NCI-H1105 treated with DMSO at 0.1 percent for 48 hours (cell line): ENCODE measurements around the gene SCLY.
"Not testable (repeated sequence)": the region's sequence is repeated elsewhere in the genome, so short reads cannot be mapped to it uniquely, and the experiment has no call there.

ENCODE experiments used
- DNase-seq: peaks from one replicate; lab custom pipeline; 2025; lab: John Stamatoyannopoulos, UW

Gene SCLY

GRCh38 chr2:238060542-238061314 lies at the start of gene SCLY:
SCLY (plus strand) TSS chr2:238061001; CDS start chr2:238061055, 54 bp downstream.
- DNase-seq = peak; percentile 89

DNA sequence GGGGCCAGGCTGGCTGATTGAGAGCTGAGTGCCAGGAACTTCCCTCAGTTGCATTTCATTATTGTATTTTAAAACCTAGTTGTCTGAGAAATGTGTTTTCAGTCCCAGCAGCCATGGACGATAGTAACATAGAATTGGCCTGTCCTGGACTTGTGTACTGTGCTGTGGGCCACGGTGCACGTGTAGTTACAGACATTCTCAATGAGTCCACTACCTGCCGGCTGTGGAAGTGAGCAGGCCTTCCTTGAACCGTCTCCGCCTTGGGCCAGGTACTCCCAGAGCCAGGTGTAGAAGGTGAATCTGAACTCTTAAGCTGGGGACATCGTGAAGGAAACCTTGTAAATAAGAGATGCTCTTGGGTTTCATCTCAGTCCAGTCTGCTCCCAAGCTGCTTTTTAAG lies 47.0 kb upstream of the SCLY start:
- no peak for DNase-seq

DNA sequence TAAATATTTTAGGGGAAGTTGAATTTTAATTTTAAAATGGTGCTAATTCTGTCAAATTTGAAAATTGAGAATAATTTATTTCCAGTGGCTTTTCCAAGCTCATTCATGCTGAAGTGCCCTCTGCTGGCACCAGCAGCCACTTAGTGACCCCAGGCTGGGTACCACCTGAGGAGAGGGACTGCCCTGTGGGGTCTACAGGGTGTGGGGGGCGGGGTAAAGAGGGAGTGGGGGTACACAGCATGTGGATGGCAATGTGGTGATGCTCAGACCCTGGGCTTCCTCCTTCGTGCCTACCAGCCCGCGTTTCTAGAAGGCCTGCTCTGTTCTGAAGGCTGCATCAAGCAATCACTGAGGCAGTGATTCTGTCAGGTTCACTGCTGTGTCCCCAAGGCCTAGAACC lies 45.1 kb upstream of the SCLY start:
- no peak for DNase-seq

DNA sequence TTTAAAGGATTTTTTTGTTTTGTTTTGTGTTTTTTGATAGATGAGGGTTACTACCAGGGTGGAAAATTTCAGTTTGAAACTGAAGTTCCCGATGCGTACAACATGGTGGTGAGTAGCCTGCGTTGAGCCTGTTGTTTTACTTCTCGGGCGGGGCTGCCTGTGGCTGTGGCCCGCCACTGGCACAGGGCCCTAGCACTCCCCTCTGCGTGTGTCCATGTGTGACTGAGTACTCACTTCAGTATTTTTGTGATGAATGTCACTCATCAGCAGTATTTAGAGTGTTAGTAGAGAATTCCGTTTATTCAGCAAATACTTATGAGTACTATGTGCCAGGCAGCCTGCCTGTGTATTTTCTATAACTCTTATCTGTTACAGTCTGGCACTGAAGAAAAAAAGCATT lies 44.3 kb upstream of the SCLY start:
- no peak for DNase-seq

DNA sequence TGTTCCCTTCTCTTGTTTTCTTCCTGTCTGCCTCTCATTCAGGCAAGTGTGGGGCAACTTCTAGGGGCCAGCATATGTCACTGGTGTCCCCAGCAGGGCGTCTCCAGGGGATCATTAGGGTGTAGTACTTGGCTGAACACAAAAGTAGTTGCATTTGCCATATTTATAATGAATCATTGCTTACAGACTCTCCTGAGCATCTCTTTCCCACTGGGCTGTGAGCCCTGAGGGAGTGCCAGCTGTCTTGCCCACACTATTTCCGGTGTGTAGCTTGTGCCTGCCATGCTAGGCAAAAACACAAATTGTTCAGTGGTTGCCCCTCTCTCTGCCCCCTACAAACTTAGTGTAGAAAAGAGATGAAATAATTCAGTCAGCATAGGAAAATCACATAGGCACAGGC lies 40.8 kb upstream of the SCLY start:
- DNase-seq = no peak

DNA sequence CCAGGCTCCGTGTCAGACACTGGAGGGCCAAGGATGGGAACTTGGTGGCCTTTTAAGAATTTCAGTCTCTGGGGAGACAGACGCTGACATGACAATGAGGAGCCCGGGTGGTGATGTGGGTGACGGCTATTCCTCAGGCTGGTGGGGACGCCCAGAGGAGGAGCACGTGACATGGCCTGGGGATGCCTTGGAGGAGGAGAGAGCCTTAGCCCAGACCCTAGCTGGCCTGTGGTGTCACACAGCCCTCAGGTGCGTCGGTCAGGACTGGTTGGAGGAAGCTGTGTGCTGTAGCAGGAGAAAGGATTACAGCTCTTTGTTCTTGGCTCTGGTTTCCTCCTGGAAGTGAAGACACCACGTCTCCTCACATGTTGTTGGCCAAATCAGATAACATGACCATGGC lies 40.0 kb upstream of the SCLY start:
- DNase-seq = no peak

GRCh38 chr2:238021327-238021726 lies 39.5 kb upstream of the SCLY start:
- no peak for DNase-seq

DNA sequence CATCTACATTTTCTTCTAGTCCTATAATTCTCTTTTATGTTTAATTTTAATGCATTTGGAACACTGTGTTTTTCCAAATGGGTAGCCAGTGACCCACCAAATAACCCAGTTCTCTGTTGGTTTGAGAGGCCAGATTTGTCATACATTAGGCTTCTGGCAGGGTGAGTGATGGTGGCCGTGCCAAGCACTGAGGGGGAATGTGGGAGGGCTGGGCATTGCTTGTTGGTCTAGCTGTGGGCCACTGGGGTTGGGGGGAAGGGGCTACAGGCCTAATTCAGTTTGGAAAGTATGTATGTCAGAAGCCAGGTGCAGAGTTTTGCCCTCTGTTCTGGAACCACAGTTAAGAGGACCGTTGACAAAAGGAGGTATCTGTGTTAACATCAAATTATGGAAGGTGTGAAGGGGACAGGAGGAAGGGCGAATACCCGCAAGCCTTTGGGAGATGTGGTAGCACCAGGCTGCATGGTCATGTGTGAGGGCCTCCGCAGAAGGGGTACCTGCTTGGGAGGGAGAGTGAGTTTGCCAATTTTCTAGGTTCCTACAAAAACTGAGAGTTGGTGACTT lies 38.1 kb upstream of the SCLY start:
- DNase-seq = no peak

- DNase-seq = no peak
Observed at GRCh38 chr2:238023608-238024007, 37.2 kb upstream of the SCLY start.

DNA sequence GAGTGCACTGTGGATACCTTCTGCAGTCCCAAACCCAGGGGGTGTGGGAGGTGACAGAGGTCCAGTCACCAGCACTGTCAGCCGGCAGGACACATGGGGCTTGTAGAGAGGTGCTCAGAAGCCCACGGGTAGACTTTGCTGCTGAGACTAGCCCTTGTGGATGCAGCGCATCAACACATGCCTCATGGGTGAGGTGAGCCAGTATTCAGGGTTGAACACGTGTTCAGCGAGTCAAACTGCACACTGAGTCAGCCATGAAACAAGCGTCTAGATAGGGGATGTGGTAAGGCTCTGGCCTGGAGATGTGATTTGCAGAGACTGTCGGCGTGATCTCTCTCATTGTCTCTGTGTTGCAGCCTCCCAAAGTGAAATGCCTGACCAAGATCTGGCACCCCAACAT lies 35.8 kb upstream of the SCLY start:
- no peak for DNase-seq

DNA sequence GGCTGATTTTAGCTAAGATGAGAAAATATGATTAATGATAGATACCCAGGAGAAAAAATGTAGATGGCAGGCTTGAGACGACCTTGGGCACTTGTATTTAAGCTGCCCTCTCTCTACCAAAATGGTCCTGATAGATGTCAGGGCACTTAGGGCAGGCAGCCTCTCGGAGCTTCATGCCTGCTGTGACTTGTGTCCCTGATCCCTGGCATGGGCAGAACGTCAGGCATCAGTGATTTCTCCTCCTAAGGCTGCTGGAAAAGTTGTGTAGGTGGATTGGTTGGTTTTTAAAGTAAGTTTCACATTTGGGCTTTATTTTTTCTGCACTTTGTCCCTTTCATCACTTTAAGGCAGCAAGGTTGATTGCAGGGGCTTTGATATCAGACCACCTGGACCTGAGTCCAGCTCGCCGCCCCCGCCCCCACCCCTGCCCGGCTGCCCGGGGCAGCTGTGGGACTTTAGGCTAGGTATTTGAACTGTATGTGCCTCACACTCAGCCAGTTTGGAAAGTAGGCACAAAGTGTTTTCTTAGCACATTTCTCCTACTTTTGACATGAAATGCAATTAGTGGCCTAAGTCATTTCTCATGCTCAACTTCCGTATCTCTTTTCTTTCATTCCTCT lies 35.0 kb upstream of the SCLY start:
- no peak for DNase-seq

DNA sequence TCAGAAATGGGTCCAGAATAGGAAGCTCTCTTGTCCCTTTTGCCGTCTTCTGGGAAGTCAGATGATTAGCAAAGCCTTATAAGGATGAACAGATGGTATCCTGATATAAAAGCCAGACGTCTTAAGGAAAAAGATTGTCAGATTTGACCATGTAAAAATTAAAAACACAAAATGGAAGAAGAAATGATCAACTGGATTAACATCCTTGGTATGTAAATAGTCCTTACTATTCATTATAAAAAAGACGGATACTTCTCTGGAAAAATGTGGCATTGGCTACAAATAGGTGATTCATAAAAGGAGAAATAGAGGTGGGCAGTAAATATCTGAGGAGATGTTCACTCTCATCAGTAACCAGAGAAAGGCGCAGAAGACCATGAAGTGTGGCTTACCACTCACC lies 33.7 kb upstream of the SCLY start:
- no peak for DNase-seq

DNA sequence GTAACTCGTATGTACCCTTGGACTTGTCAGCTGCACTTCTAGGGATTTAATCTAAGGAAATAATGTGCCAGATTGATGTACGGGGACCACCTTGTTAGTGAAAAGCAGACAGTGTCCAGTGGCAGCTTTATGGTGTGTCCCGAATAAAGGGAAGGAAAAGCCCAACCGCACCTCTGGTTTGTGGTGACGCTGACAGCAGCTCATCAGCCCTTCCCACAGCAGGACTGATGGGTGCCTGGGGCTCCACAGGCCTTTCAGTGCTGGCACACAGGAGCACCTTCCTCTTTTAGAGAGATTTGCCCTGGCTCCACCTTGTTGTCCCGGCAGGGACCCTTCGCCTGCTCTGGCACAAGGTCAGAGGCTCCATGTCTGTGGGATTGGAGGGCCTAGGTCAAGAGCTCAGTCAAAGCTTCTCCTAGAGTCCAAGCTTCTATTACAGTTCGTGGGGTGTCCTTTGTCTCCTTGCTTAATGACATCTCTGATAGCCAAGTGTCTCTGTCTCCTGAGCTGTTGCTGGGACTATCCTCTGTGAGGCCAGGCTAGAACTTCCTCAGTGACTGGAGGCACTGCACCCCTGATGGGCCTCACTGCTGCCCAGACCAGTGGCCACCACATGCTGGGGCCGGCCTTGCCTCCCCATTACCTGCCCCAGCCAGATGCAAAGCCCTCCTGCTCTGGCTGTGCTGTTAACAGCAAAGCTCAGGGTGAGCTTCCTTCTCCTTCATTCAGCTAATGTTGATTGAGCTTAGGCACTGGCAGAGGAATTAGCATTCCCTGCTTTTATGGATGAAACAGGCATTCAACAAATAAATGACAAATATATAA lies 33.0 kb upstream of the SCLY start:
- no peak for DNase-seq

- DNase-seq = no peak
Observed at GRCh38 chr2:238029853-238030252, 30.9 kb upstream of the SCLY start.

GRCh38 chr2:238030422-238031155 lies 30.2 kb upstream of the SCLY start:
- DNase-seq = no peak

DNA sequence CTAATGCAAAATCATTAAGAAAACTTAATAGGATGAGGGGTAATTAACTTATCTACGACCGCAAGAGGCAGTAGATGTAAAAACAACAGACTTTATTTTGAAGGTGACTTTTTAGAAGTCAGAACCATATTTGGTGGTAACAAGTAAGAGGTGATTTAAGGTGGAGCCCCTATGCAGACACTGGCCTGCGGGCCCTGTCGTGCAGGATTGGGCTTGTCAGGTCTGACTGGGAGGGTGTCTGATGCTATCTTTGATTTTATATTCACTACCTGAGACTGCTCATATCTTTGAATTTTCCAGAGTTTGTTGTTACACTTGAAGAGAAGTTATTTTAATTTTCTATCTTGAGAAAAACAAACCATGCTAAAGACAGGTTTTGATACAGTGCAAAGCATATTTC lies 29.1 kb upstream of the SCLY start:
- no peak for DNase-seq

- no peak for DNase-seq
Observed at GRCh38 chr2:238032755-238033337, 28.0 kb upstream of the SCLY start.

GRCh38 chr2:238033991-238034390 lies 26.8 kb upstream of the SCLY start:
- not testable (repeated sequence) for DNase-seq

GRCh38 chr2:238038203-238038602 lies 22.6 kb upstream of the SCLY start:
- no peak for DNase-seq

DNA sequence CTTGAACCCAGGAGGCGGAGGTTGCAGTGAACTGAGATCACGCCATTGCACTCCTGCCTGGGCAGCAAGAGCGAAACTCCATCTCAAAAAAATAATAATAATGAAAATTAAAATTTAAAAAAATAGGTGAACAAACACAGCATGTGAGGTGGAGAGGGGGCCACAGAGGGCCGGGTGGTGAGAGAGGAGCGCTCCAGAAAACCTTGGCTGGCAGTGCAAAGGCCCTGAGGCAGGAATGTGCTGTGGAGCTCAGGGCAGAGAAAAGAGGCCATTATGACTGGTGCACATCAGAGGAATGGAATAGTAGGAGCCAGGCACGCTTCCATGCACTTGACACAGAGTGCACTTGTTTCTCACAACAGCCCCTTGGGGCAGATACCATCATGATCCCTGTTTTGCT lies 21.6 kb upstream of the SCLY start:
- no peak for DNase-seq

DNA sequence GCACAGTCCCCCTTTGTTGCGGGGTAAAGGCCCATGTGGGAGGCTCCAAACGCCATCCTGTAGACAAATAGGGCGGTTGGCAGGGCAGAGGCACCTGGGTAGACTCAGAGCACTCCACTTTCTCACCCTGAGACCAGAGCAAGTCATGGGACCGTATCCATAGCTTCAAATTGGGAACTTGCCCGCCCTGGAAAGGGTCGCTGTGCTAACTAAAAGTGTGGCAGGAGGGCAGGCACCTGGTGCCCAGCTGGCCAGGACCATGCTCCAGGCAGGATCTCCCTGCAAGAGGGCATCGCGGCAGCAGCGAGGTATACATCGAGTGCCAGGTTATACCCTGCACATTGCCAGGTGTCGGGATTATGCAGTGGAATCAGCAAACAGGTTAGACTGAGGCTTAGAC lies 20.8 kb upstream of the SCLY start:
- no peak for DNase-seq

DNA sequence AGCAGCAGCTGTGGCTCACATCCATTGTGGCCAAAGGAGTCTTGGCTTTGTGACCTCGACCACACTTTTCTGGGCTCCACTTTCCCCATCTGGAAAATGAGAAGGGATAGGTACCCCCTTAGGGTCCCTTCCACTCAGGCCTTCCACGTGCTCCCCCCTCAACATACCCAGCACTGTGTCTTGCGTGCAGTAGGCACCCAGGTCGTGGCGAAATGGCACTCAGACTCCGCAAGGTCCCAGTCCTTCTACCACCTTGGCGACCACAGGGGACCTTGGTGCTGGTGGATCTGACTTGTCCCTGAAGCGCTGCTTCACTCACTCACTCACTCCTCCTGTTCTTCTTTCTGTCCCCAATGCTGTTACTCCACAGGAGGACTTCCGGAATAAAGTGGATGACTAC lies 19.9 kb upstream of the SCLY start:
- DNase-seq = no peak
